CD1c-positive myeloid dendritic cell (primary cell): Measurements from ENCODE around the gene MAN1A1.

Experiments
- DNase-seq: peaks from one replicate; pipeline ENCODE4 v3.0.0-alpha.2; 2016; ENCODE audit errors: extremely low spot score

The MAN1A1 gene

DNA sequence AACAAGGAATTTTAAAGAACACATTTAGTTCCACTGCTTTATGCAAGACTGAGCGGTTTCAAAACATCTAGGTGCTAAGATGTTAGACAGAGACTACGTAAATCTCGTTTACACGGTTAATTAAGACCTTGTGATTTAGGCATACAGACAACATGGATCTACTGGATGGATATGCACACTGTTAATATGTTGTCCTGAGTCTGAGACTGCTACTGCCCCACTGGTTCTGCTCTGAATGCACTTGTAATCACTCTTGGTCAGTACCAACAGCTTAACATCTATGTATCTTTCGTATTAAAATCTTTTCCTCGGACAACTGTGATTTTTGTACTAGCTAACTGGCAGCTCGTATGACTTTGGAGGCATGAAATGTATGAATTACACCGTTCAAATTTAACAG is 3.1 kb downstream of the MAN1A1 start:
- no peak for DNase-seq

DNA sequence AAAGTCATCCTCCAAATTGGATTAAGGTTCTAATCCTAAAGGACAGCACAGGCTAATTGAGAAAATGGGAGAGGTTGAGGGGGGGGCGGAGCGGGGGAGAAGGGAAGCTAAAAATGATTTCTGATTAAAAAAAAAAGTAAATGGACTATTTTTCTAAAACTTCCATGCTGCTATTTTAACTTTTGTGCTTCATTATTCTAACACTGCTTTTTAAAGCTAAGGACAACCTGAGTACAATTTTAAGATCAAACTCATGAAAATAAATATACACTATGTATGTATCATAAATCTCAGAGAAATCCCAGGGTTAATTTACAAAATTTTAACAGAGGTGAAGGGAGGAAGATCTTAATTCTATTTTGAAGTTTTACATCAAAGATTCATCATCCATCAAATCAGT is 4.4 kb downstream of the MAN1A1 start:
- DNase-seq, result no peak

DNA sequence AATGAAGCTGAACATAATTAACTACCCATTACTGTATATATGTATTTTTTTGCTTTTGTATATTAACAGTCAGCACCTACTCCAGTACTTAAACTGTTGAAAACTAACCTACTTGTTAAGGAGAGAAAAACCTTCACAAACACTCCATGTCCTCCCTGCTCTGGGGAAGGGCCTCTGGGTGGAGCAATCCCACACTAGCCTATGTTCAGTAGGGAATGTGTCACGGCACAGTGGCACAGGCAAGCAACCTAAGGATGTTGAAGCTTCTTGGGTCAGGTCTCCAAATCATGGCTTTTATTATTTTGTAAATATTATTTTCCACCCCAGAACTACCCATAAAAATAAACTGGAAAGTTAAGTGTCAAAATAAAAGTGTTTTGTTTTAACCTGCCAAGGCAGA is 5.3 kb downstream of the MAN1A1 start:
- DNase-seq, result no peak

DNA sequence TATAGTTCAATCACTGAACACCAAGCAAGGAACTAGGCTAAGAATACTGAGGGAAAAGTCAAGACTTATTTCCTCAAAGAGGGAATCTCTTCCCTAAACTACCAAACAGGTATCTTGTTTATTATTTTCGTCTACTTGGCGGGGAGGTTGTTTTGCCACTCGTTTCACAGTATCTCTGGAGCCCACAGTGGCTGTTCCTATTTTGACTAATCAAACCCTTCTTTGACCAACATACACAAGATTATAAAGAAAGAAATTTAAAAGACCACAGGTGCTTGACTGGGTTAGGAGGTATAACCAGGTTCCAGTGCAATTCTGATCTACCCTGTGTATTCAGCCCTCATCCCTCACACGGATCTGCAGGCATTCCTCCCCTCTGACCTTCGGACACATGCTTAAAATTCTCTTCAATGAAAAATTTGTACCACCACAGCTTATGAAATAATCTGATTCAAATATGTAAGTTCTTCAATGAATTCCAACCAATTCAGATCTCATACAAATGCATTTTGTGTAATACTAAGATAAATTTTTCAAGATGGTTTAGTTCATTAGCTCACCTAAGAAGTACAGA is 5.9 kb downstream of the MAN1A1 start:
- no peak for DNase-seq

DNA sequence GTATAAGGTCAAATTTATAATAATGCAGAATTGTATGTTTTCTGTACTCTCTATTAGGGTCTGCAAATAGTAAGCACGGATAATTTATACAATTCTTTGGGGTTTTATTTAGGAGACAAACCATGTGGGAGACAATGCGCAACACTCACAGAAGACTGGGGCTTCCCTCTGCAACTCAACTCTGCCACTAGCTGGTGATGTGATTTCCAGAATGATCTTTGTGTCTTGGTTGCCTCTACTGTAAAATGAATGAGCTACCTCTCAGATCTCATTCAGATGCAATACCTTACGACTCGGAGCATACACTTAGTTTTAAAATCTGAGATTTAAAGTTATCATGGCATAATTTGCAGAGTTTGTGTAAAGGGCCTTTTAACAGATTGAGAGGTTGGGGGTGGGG is 6.4 kb downstream of the MAN1A1 start:
- no peak for DNase-seq

DNA sequence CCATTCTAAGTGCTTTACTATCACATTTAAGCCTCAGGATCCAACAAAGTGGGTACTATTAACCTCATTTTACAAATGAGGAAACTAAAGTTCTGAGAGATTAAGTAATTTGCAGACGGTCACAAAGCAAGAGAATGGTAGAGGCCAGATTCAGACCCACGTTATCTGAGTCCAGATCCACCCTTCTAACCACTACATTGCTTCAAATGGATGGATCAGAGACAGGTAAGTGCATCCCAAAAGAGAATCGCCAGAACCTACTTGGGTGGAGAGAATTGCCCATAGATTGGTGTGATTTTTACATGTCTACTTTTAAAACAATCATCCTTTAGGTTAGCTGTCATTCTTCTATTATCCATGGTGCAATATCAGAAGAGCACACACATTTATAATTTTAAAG is 7.1 kb downstream of the MAN1A1 start:
- no peak for DNase-seq

DNA sequence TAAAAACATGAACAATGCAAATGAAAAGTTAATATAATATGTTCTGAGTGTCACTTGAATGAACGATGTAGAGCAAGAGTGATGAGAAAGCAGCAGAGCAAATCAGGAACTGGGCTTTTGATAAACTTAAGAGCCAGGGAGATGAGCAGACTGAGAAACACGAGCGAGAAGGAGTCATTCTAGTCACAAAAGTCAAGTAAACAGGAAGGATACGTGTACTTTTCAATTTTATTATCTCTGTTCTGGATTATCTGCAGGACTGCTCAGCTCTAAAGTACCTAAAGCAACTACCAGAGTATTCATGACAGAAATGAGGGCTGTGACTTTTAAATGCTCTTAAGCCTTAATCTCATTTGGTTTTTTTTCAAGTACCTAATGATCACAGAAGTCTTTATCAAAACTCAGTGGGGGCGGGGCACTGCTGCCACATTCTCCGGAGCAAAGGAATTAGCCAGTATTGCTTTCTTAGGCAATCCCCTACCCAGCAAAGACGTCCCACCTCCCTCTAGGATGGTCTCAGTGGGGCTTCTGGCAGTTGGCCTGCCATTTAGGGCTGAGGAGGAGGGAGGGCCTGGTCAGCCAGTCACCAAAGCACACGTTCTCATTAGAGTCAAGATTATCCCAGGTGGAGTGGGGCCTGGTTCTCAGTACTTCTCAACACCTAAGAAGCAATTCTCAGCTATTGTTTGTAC is 8.6 kb downstream of the MAN1A1 start:
- DNase-seq, result peak; percentile 57

DNA sequence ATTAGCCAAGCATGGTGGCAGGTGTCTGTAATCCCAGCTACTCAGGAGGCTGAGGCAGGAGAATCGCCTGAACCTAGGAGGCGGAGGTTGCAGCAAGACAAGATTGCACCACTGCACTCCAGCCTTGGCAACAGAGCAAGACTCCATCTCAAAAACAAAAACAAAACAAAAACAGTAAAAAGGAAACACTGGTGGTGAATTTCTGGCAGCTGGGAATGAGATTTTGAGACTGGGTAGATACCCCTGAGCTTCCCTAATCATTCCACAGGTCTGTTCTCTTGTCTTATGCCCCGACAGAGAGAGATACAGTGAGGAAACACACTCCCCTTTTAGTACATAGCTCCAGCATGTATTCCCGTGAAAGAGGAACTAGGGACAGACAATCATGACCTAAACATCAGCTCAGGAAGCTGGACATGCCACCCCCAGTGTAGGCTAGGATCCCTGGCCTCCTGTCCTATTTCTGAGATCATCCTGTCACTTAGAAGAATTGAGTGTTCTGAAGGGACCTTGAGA is 9.6 kb downstream of the MAN1A1 start:
- peak; percentile 88 for DNase-seq

DNA sequence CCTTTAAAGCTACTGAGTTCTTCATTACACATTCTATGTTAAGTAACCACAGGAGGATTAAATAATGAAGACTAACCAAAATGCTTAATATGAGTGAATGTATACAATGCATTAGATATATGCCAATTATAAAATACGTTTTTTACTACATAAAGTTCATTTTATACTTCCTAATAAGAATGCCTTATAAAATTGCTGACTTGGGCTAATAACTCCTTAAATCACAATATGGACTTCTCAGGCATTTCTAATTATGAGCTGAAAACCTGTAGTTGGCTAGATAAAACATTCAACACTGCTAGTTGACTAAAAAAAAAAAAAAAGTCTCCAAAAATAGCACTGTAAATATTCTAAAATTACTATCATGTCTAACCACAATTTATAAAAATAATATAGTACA is 11.8 kb downstream of the MAN1A1 start:
- no peak for DNase-seq

DNA sequence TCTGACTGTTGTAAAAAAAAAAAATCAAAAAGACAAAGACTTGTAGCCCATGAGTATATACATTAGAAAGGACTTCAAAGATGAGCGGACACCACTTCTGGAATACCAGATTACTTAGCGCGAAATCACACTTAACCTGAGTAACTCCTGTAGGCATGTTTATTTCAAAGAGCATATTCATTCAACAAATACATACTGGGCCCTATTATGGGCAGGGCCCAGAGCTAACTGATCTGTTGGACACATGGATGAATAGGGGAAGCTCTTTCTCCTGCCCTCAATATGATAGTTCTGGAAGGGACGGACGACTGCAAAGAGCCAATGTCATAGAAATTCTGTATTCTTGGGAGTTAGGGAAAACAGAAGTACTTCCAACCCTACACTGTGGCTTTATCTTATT is 12.3 kb downstream of the MAN1A1 start:
- DNase-seq, result no peak

DNA sequence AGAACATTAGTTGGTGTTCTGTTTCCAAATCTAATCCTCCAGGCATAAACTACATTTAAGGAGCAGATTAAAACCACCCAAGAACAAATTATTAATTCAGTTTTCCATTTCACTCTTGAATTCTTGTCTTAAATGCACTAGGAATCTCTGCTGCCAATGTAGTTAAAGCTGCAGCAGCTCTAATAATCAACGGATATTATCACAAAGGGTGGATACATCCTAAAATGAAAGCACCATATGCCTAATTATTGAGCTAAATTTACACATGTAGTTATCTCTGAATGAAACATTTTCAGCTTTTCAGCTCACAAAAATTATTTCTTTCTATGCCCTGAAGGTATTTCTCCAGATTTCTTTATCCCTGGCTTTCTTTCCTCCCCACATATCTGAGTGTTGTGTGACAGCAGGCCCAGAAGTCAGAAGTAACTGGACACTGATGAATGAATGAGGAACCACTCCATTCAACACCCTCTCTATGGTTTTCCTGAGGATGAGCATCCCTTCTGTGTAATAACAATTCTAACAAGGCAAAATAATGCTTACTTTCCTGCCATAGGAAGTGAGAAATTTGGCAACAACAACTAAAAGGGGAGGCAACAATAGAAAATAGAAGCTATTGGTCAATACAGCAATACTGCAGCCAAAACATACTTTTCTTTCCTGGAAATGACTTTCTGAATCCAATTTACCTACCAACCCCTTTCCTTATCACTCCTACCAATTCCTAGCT is 14.9 kb downstream of the MAN1A1 start:
- DNase-seq, result peak; percentile 59

DNA sequence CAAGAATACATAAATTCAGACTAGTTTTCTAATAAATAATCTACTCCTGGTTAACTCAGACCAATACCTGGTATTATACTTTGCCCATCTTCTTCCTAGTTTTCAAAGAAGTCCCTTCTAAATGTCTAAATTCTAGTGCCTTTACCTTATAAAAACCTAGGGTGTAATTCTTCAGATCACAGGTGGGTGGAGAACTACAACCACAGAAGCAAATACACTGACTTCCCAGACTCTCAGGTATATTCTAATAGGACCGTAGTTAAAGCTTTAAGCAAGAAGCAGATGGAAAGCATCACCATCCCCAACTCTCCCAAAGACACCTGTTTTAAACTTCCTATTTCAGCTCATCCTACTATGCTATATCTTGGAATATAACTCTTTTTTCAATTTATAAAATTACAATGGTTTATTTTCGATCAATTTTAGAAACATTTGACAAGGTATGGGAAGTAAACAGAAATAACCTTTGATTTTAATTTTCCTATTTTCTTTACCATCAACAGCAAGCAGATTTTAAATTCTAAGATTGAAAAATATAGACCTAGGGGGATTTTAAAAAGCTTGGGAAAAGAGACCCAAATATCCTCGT is 15.8 kb downstream of the MAN1A1 start:
- no peak for DNase-seq

DNA sequence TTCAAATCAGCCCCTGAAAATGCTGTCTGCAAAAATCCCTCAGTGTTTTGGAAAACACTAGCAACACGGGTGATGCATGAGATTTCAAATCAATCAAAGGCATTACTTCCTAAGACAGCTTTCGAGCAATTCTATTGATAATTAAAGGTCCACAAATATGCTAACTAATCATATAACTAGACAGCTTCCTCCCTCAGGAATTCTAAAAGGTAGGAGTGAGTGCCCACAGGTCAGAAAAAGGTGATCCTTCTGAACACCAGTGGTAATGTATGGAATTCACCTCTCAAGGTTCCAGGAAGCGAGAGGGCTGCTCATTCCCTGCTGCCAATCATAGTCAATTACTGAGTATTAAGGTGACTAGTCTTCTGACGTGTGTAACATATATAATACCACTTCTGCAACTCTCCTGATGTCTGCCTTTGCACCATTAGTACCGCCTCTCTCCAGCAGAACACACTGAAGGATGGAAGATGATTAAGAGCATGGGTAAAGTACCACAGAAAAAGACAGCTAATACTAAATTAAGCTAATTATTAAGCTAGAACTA is 16.4 kb downstream of the MAN1A1 start:
- no peak for DNase-seq

DNA sequence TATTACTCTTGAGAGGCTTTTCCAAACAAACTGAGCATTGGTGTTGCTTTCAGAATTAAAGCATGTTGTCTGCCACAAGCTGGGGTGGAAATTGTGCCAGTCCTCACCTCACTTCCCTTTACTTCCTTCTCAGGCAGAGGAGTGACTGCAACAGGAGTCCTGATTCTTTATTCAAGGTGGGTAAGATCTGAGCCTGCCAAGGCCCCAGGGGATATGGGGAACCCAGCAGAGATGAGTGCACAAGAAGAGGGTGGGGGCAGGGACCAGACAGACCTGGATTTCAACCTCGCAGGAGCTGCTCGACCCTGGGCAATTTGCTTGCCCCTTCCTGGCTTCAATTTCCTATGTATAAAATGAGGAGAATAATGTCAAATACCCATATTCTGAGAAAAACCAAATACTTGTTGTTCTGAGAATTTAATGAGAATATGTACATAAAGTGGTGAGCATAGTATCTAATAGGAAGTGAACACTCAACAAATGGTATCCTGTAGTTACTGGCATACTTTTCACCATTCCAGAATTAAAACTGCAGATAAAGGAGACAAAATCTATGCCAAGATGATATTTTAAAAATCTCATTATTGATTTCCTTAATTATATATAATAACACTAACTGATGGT is 17.8 kb downstream of the MAN1A1 start:
- no peak for DNase-seq

DNA sequence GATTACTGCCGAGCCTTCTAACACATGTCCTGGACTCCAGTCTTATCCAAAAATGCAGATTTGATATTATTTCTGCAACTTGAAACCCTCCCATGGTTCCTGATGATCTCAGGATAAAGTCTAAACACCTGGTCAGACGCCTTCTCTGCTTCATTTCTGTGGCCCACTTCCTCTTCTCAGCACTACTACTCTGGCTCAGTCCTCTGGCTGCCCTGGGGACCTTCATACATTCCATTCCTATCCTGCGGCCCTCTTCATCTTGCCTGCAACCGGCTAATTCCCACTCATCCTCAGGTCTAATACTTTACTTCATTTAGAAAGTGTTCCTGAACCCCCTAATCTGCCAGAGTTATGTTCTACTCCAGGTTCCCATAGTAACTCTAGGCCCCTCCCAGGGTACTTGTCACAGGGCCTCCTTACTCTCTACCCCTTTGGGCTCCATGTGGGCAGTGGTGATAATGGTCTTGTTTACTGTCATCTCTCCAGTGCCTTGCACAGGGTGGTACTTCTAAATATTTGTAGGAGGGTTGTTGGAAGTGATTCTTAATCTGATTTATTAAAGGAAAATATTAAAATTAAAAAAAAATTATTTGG is 18.9 kb downstream of the MAN1A1 start:
- no peak for DNase-seq

DNA sequence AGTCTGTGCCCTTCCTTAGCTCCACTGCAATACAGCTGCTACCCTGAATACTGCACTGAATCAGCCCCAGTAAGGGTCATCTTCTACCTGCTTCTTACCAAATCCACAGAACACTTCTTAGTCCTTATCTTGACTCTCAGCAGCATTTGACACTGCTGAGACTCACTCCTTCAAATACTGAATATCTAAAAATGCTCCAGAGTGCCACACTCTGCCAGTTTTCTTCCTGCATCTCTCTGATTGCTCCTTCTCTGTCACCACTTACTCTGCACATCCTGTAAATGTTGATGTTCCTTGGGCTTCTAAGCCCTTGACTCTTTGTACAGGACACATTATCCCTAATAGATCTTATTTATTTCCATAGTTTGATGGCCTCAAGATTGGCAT is 19.8 kb downstream of the MAN1A1 start:
- no peak for DNase-seq

DNA sequence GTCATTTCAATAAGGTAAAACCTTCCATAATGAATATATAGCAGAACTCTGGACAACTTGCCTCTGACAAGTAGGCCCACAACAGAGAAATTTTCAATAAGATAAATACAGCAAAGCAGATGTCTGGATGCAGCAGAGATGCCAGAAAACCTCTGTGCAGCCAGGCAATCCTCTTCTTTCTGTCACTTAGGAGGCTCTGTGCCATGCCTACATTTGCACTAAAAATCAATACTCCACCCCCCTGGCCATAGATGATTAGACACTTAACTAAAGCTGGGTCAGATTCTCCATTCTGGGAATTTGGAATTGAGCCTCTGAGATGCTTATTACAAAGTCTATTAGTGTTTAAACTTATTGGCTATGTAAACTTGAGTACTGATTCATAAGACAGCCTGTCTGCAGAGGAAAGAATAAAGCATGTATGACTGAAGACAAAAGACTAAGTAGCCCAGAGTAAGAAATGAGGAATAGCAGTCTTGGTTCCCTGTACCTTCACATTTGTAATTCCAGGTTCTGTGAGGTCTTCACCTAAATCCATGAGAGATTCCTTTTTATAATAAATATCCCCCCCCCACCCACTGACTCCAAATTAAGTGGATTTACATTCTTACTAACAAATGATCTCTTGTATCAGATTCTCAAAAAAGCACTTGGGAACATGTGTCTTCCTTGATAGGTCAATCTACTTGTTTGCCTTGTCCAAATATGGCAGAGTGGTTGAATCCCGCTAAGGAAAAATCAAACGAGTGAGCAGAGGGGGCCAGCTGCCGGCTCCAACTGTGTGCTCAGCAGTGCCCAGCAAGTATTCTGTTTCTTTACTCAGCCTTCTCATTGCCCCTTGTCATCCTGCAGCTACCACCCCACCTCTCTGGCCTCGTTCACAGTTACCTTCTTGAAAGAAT is 20.4 kb downstream of the MAN1A1 start:
- DNase-seq, result no peak

DNA sequence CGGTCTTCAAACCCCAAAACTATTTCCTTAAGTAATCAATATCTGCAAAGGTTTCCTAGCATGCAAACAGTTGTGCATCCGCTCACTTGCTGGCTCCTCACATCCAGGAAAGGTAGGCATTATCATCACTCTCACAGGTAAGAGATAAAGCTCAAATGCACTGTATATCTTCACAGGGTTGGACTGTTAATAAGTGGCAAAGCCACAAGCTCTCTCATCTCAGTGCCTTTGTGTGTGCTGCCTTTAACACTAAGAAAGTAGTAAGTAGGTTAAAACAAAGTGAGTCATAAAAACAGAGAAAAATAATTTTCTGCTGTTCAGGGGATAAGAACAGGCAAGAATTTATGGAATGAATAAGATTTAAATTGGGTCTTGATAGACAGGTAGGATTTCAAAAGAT is 21.3 kb downstream of the MAN1A1 start:
- no peak for DNase-seq

DNA sequence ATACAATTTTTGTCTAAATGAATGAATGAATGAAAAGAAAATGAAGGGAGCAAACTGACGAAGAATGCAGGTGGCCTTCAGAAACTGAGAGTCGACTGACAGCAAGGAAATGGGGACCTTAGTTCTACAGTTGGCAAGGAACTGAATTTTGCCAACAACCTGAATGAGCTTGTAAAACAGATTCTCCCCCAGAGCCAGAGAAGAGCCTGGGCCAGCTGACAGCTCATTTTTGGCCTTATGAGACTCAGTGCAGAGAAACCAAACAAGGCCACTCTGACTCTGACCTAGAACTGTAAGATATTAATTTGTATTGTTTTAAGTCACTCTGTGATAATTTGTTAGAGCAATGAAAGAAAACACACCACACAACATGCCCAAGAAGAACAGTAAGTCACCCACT is 21.8 kb downstream of the MAN1A1 start:
- DNase-seq, result no peak

DNA sequence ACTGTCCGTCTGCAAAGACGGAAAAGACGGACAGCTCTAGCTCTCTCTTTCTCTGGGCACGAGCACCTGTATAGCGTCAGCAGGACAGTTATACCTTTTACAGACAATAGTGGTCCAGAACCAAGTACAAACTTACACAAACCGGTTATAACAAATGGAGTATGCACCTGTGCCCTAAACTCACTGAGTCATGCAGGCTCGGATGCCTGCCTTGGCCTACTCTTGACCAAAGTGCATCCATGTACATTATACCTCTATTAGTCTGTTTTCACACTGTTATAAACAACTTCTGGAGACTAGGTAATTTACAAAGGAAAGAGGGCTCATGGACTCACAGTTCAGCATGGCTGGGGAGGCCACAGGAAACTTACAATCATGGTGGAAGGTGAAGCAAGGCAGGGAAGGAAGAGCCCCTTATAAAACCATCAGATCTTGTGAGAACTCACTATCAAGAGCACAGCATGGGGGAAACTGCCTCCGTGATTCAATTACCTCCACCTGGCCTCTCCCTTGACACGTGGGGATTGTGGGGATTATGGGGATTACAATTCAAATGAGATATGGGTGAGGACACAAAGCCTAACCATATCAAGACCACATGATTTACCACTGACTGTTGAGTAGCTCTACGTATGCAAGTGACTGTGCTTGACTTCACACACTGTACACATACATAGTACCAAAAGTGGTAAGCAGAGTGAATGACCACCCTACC is 23.1 kb downstream of the MAN1A1 start:
- no peak for DNase-seq
